ENCODE data around the gene POLG.

POLG gene

GRCh38 chr15:89309993-89310392 lies 24.6 kb downstream of the POLG start:
- H3K36me3 ChIP-seq (ENCODE audit: control insufficient read depth, insufficient read depth, low read length) = peaks cover 19% of the 10 kb centered on the region
- H3K9ac ChIP-seq (ENCODE audit: low read depth, low read length) = no peak overlapping the region
- H3K27me3 ChIP-seq (ENCODE audit: control insufficient read depth, insufficient read depth, low read length) = no peaks in the 10 kb centered on the region
- no peaks in the 10 kb centered on the region for H3K4me1 ChIP-seq (ENCODE audit: control insufficient read depth, insufficient read depth, low read length)
- no peak overlapping the region for H3K4me3 ChIP-seq (ENCODE audit: low read depth, low read length)
- H3K9me3 ChIP-seq (ENCODE audit: control insufficient read depth, insufficient read depth, low read length) = no peaks in the 10 kb centered on the region

DNA sequence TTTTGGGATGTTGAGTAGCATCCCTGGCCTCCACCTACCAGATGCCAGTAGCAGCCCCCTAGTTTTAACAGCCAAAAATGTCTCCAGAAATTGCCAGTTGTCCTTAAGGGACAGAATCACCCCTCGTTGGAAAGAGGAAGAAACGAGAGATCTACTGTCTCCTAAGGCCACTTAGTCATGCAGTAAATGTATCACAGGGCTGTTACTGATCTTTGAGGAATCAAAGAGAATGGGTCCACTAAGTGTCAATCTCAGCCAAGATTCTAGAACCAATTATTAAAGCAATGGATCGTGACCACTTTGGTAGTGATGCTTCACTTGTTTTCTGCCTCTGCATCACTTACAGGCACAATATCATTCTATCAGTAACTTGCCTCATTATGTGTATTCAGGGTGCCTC lies 26.4 kb downstream of the POLG start:
- no peaks in the 10 kb centered on the region for H3K27me3 ChIP-seq (ENCODE audit: control insufficient read depth, insufficient read depth, low read length)
- H3K4me3 ChIP-seq (ENCODE audit: low read depth, low read length) = no peak overlapping the region
- peaks cover 13% of the 10 kb centered on the region for H3K36me3 ChIP-seq (ENCODE audit: control insufficient read depth, insufficient read depth, low read length)
- no peak overlapping the region for H3K9ac ChIP-seq (ENCODE audit: low read depth, low read length)
- H3K9me3 ChIP-seq (ENCODE audit: control insufficient read depth, insufficient read depth, low read length) = no peaks in the 10 kb centered on the region
- H3K4me1 ChIP-seq (ENCODE audit: control insufficient read depth, insufficient read depth, low read length) = no peaks in the 10 kb centered on the region

DNA sequence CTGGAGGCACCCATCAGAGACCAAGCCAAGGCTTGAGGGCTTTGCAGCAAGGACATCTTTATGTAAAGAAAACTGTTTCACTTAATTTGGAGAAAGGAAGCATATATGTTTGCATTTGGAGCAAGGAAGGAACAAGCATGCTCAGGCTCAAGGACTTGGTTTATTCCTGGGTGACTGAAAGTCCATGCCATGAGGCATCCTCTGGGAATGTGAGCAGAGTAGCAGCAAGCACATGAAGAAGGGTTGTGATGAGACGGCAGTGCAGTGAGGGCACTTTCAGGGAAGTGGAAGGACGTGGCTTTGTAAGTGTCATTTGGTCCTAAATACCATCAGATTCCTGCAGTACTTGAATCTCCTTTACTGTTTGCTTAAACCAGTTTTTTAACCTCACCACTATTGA lies 26.8 kb downstream of the POLG start:
- Histone ChIP-seq H3K36me3 (ENCODE audit: control insufficient read depth, insufficient read depth, low read length) (peaks cover 13% of the 10 kb centered on the region), H3K27me3 (ENCODE audit: control insufficient read depth, insufficient read depth, low read length) (no peaks in the 10 kb centered on the region), H3K9me3 (ENCODE audit: control insufficient read depth, insufficient read depth, low read length) (no peaks in the 10 kb centered on the region), H3K9ac (ENCODE audit: low read depth, low read length) (no peak overlapping the region), H3K4me1 (ENCODE audit: control insufficient read depth, insufficient read depth, low read length) (no peaks in the 10 kb centered on the region), H3K4me3 (ENCODE audit: low read depth, low read length) (no peak overlapping the region)

DNA sequence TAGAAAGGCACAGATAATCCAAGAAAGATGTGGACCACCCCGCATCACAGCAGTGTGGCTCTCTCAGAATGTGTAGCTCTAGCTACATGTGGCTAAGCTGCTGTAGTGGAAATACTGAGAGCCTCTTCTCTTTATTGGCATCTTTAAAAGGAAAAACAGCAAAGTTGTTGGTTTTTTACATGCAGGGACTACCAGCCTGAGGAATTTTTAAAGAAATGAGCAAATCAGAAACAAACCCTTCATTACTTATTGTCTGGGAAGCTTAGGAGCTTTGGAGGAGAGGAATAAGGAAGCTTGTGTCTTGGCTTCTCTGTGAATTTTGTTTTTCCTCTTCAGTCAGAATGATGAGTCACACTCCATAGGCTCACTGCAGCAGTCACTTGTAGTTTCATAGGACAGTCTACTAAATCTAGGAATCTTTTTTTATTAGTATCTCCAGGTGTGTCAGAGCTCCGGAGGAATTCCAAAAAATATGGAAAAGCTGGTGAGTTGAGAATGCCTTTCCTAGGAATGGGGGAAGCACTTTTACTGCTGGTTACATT lies 27.5 kb downstream of the POLG start:
- H3K36me3 ChIP-seq (ENCODE audit: control insufficient read depth, insufficient read depth, low read length) = peaks cover 13% of the 10 kb centered on the region
- H3K9me3 ChIP-seq (ENCODE audit: control insufficient read depth, insufficient read depth, low read length) = no peaks in the 10 kb centered on the region

DNA sequence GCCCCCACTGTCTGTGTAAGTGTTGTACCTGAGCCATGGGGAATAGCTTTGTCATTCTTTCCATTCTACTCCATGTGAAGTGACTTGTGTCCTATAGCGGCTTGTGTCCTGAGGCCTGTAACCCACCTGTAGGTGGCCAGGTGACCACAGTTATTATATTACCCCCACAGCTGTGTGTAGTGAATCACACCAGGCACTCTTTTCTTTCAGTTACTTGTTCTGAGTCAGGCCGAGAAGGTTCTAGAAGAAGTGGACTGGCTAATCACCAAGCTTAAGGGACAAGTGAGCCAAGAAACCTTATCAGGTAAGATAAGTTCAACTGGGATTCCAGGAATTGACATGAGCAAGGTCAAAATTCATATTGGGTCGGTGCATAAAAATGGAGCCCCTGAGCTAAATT lies 29.2 kb downstream of the POLG start:
- peaks cover 21% of the 10 kb centered on the region for H3K36me3 ChIP-seq (ENCODE audit: control insufficient read depth, insufficient read depth, low read length)

More for the DNA sequence above, 27.5 kb downstream of the POLG start:
- Histone ChIP-seq H3K4me1 (ENCODE audit: control insufficient read depth, insufficient read depth, low read length) (no peaks in the 10 kb centered on the region), H3K4me3 (ENCODE audit: low read depth, low read length) (no peak overlapping the region), H3K9ac (ENCODE audit: low read depth, low read length) (no peak overlapping the region), H3K27me3 (ENCODE audit: control insufficient read depth, insufficient read depth, low read length) (no peaks in the 10 kb centered on the region)

GRCh38 chr15:89303986-89304385 lies 30.6 kb downstream of the POLG start:
- Histone ChIP-seq H3K4me3 (ENCODE audit: low read depth, low read length) (no peak overlapping the region), H3K9me3 (ENCODE audit: control insufficient read depth, insufficient read depth, low read length) (no peaks in the 10 kb centered on the region), H3K36me3 (ENCODE audit: control insufficient read depth, insufficient read depth, low read length) (peaks cover 24% of the 10 kb centered on the region), H3K4me1 (ENCODE audit: control insufficient read depth, insufficient read depth, low read length) (no peaks in the 10 kb centered on the region), H3K9ac (ENCODE audit: low read depth, low read length) (no peak overlapping the region), H3K27me3 (ENCODE audit: control insufficient read depth, insufficient read depth, low read length) (no peaks in the 10 kb centered on the region)

More for the DNA sequence above, 29.2 kb downstream of the POLG start:
- Histone ChIP-seq H3K27me3 (ENCODE audit: control insufficient read depth, insufficient read depth, low read length) (no peaks in the 10 kb centered on the region), H3K4me1 (ENCODE audit: control insufficient read depth, insufficient read depth, low read length) (no peaks in the 10 kb centered on the region), H3K9ac (ENCODE audit: low read depth, low read length) (no peak overlapping the region), H3K9me3 (ENCODE audit: control insufficient read depth, insufficient read depth, low read length) (no peaks in the 10 kb centered on the region), H3K4me3 (ENCODE audit: low read depth, low read length) (no peak overlapping the region)

- Histone ChIP-seq H3K4me1 (ENCODE audit: control insufficient read depth, insufficient read depth, low read length) (no peaks in the 10 kb centered on the region), H3K36me3 (ENCODE audit: control insufficient read depth, insufficient read depth, low read length) (peaks cover 18% of the 10 kb centered on the region)
These were observed 33.1 kb downstream of the POLG start for GRCh38 chr15:89301304-89302089.

GRCh38 chr15:89299896-89300295 lies 34.7 kb downstream of the POLG start:
- Histone ChIP-seq H3K36me3 (ENCODE audit: control insufficient read depth, insufficient read depth, low read length) (peaks cover 18% of the 10 kb centered on the region), H3K9ac (ENCODE audit: low read depth, low read length) (no peak overlapping the region)

More at GRCh38 chr15:89301304-89302089, 33.1 kb downstream of the POLG start:
- Histone ChIP-seq H3K4me3 (ENCODE audit: low read depth, low read length) (no peak overlapping the region), H3K27me3 (ENCODE audit: control insufficient read depth, insufficient read depth, low read length) (no peaks in the 10 kb centered on the region), H3K9me3 (ENCODE audit: control insufficient read depth, insufficient read depth, low read length) (no peaks in the 10 kb centered on the region), H3K9ac (ENCODE audit: low read depth, low read length) (no peak overlapping the region)

GRCh38 chr15:89293012-89293411 lies 41.6 kb downstream of the POLG start:
- no peak overlapping the region for H3K9ac ChIP-seq (ENCODE audit: low read depth, low read length)
- no peaks in the 10 kb centered on the region for H3K27me3 ChIP-seq (ENCODE audit: control insufficient read depth, insufficient read depth, low read length)
- H3K36me3 ChIP-seq (ENCODE audit: control insufficient read depth, insufficient read depth, low read length) = peaks cover 26% of the 10 kb centered on the region
- H3K9me3 ChIP-seq (ENCODE audit: control insufficient read depth, insufficient read depth, low read length) = no peaks in the 10 kb centered on the region
- H3K4me1 ChIP-seq (ENCODE audit: control insufficient read depth, insufficient read depth, low read length) = no peaks in the 10 kb centered on the region
- H3K4me3 ChIP-seq (ENCODE audit: low read depth, low read length) = no peak overlapping the region

More at GRCh38 chr15:89299896-89300295, 34.7 kb downstream of the POLG start:
- Histone ChIP-seq H3K27me3 (ENCODE audit: control insufficient read depth, insufficient read depth, low read length) (no peaks in the 10 kb centered on the region), H3K4me3 (ENCODE audit: low read depth, low read length) (no peak overlapping the region), H3K4me1 (ENCODE audit: control insufficient read depth, insufficient read depth, low read length) (no peaks in the 10 kb centered on the region), H3K9me3 (ENCODE audit: control insufficient read depth, insufficient read depth, low read length) (no peaks in the 10 kb centered on the region)

GRCh38 chr15:89291934-89292438 lies 42.6 kb downstream of the POLG start:
- no peaks in the 10 kb centered on the region for H3K27me3 ChIP-seq (ENCODE audit: control insufficient read depth, insufficient read depth, low read length)
- H3K9me3 ChIP-seq (ENCODE audit: control insufficient read depth, insufficient read depth, low read length) = no peaks in the 10 kb centered on the region
- H3K36me3 ChIP-seq (ENCODE audit: control insufficient read depth, insufficient read depth, low read length) = peaks cover 26% of the 10 kb centered on the region

DNA sequence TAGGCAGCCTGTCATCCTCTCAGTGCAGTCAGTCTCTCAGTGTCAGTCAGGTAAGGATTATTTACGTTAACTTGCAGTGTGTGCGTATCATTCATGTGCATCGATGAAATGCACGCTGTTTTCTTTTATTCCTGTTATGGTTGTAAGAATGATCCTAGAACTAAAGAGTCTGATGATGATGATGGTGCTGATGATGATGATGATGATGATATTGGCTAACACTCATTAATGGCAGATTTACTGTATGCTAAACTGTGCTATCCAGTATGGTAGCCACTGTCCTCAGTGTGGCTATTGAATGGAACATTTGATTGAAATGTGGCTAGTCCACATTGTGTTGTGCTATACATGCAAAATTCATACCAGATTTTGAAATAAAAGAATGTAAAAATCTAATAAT lies 51.4 kb downstream of the POLG start:
- Histone ChIP-seq H3K9ac (ENCODE audit: low read depth, low read length) (no peak overlapping the region), H3K27me3 (ENCODE audit: control insufficient read depth, insufficient read depth, low read length) (no peaks in the 10 kb centered on the region), H3K36me3 (ENCODE audit: control insufficient read depth, insufficient read depth, low read length) (peaks cover 3% of the 10 kb centered on the region), H3K9me3 (ENCODE audit: control insufficient read depth, insufficient read depth, low read length) (no peaks in the 10 kb centered on the region), H3K4me1 (ENCODE audit: control insufficient read depth, insufficient read depth, low read length) (no peaks in the 10 kb centered on the region), H3K4me3 (ENCODE audit: low read depth, low read length) (no peak overlapping the region)

More at GRCh38 chr15:89291934-89292438, 42.6 kb downstream of the POLG start:
- Histone ChIP-seq H3K4me1 (ENCODE audit: control insufficient read depth, insufficient read depth, low read length) (no peaks in the 10 kb centered on the region), H3K4me3 (ENCODE audit: low read depth, low read length) (no peak overlapping the region), H3K9ac (ENCODE audit: low read depth, low read length) (no peak overlapping the region)

DNA sequence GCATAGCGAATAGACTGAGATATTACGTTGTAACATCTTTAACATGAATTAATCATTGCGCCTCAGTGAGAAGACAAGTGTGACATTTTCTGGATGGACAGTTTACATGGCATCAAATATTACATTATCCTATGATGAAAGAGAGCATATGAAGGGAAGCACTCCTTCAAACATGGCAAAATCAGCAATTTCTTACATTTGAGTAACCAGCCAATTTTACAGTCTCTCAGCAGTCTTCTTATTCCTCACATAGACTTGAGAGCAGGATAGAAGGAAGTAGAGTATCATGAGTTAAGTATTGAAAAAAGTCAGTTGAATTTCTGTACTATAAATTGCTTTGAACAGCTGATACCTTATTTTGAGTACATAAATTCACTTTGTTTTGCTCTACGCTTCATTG lies 52.0 kb downstream of the POLG start:
- Histone ChIP-seq H3K27me3 (ENCODE audit: control insufficient read depth, insufficient read depth, low read length) (no peaks in the 10 kb centered on the region), H3K9ac (ENCODE audit: low read depth, low read length) (no peak overlapping the region), H3K4me3 (ENCODE audit: low read depth, low read length) (no peak overlapping the region), H3K4me1 (ENCODE audit: control insufficient read depth, insufficient read depth, low read length) (no peaks in the 10 kb centered on the region), H3K36me3 (ENCODE audit: control insufficient read depth, insufficient read depth, low read length) (peaks cover 3% of the 10 kb centered on the region), H3K9me3 (ENCODE audit: control insufficient read depth, insufficient read depth, low read length) (no peaks in the 10 kb centered on the region)
